Islet of Langerhans (tissue), 1 donor: ENCODE results near the gene ZFPM1.
"Not testable (repeated sequence)": the region's sequence is repeated elsewhere in the genome, so short reads cannot be mapped to it uniquely, and the experiment has no call there.

Experiments
- FAIRE-seq: peaks from one replicate; lab custom pipeline; 2011; peaks lifted over from hg19 to GRCh38; lab: Jason Lieb, UNC

ZFPM1 gene

DNA sequence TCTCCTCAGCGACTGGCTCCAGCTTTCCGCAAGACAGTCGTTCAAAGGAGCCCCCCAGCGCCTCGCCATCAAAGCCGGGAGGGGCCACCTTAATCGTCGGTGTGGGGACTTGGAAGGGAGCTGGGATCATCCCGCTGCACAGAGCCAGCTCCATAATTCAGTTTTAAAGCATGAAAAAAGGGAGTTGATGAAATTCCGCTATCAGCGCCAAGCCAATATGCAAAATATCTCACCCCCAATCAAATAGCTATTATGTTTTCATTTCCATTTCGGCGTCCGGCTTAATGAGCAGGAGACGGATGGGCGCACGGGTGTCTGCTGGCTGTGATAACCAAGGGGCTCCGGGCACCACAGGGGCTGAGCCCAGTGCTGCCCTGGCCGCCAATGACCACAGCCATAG, 27.7 kb downstream of the ZFPM1 start:
- FAIRE-seq, result no peak

GRCh38 chr16:88481851-88482250, 28.8 kb downstream of the ZFPM1 start:
- FAIRE-seq, result no peak

DNA sequence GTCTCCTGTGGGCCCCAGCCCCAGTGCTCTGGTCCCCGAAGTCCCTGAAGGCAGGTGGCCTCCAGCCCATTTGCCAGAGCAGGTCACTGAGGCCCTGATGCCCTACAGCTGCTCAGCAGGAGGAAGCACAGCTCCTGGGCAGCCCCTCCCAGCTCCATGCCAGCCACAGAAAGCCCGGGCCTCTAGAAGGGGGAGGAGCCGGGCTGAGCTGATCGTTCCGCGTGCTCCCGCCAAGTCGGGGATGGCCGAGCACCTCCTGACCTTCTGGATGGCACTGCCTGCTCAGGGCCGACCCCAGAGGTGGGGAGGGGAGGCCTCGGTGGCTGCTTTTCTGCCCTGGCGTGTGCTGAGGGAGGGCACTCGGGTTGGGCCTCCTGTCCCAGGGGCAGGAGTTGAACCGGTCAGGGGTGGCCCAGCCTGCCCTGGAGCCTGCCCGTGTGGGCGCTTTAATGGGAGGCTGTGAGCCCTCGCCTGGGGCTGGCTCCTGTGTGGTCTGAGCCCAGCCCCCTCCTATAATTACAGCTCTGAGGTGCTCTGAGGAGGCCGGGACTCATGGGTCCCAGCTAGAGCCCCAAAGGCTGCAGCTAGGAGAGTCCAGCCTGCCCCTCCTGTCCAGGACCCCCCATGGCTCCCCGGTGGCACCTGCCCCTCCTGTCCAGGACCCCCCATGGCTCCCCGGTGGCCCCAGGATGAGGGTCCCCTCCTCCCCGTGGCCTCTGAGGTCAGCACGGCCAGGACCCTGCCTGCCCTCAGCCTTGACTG, 29.7 kb downstream of the ZFPM1 start:
- no peak for FAIRE-seq

- FAIRE-seq, result no peak
Observed at GRCh38 chr16:88483392-88483641, 30.2 kb downstream of the ZFPM1 start.

GRCh38 chr16:88484505-88485365, 31.7 kb downstream of the ZFPM1 start:
- FAIRE-seq, result no peak

- not testable (repeated sequence) for FAIRE-seq
Observed at GRCh38 chr16:88485366-88485741, 32.3 kb downstream of the ZFPM1 start.

- FAIRE-seq, result no peak
Observed at GRCh38 chr16:88486398-88487123, 33.5 kb downstream of the ZFPM1 start.

DNA sequence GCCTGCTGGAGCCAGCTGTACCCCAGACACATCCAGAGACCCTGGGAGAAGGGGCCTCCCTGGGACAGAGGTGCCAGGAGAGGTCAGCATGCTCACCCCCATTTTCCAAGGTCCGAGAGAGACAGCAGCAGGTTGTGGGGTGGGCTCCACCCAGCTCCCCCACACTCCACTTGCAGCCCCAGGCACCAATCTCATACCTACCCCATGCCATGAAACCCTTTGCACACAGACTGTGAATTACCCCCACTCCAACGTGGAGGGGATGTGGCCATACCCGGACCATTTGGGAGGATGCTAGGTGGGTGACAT, 34.0 kb downstream of the ZFPM1 start:
- FAIRE-seq, result no peak

GRCh38 chr16:88487920-88488851, 35.1 kb downstream of the ZFPM1 start:
- no peak for FAIRE-seq

GRCh38 chr16:88489163-88489741, 36.2 kb downstream of the ZFPM1 start:
- no peak for FAIRE-seq

DNA sequence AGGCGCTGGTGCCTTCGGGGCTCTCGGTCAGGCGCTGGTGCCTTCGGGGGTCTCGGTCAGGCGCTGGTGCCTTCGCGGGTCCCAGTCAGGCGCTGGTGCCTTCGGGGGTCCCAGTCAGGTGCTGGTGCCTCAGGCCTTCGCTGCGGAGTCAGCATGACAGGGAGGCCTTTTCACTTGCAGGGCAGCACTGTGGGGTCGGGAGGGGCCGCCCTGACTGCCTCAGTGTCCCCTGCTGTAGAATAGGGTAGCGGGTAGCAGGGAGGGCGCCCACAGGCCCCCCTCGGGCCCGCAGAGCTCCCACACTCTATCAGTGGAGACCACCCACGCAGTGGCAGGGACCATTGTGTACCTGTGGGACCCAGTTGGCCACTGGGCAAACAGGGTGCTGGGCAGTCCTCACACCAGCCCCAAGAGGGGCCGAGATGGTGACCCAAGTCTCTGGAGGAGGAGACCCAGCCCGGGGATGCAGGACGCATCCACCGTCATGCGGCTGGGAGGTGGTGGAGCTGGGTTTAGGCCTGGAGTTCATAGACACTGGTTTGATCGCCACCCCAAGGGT, 38.0 kb downstream of the ZFPM1 start:
- no peak for FAIRE-seq

DNA sequence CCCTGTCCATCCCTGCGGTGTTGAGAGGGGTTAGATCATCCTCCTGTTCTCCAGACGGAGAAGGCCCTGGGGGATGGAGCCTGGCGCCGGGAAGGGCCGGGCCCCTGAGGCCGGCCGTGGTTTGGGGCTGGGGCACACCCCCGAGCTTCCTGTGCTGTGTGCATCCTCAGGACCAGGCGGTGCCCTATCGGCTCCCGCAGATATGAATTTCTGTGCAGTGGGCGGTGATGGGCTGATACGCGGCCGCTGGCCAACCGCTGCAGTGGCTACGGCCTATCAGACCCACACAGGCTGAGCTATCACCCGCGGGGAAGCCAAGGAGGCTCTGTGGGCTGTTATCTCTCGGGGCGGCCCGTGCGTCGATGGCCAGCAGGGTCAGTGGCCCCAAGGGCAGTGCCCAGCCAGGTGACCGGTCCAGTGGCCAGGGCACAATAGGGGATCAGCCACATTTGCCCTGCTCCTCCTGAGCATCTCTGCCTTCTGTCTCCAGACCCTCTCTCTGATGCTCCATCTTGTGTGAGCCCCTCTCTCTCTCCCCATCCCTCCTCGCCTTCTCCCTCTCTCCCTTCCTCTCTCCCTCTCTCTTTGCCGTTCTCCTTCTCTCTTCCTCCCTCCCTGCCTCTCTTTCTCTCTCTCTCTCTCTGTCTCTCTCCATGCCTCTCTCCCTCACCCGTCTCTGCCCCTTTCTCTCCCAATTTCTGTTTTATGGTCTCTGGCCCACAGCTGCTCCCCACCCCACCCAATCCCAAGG, 38.7 kb downstream of the ZFPM1 start:
- no peak for FAIRE-seq

GRCh38 chr16:88493879-88494278, 40.8 kb downstream of the ZFPM1 start:
- FAIRE-seq, result no peak

GRCh38 chr16:88494335-88495154, 41.5 kb downstream of the ZFPM1 start:
- no peak for FAIRE-seq

- FAIRE-seq, result no peak
Observed at GRCh38 chr16:88495268-88495772, 42.2 kb downstream of the ZFPM1 start.

GRCh38 chr16:88497561-88498462, 44.7 kb downstream of the ZFPM1 start:
- no peak for FAIRE-seq

DNA sequence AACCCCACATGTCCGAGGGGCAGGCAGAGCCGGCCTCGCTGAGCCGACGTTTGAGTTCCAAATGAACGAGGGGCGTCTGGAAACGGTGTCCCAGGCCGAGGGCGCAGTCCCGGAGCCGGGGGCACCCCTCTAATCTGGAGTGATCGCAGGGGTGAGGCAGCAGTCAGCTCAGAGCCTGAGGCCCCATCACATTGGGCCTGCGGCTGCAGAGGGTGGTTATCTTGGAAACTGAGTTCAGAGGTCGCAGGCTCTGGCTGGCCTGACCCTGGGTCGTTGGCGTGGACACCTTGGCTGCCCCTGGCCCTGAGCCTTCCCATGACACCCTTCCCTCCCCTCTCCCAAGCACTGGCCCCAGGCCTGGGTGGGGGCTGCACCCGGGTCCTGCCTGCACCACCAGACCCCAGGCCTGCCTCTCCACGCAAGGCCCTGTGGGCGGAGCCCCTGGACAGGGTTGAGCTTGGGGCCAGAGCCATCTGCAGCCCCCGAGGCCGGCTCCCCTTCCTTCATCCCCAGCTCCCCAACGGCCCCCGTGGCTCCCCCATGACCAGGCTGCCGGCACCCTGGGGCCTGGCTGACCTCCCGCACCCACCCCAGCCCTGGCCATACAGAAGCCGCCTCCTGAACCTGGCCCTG, 45.6 kb downstream of the ZFPM1 start:
- FAIRE-seq, result no peak

GRCh38 chr16:88499292-88499691, 46.2 kb downstream of the ZFPM1 start:
- FAIRE-seq, result no peak
